Measurements from ENCODE around the gene CCDC40. TPM values are rescaled to one million over a fixed set of nuclear protein-coding genes. Genes with fewer than 3 reads are reported as not detected.

The CCDC40 gene
- total and polyA plus RNA-seq, 2 donors (not counting 1 experiment from before 2014, with no cell fraction given): 0.63 to 3.2 TPM

DNA sequence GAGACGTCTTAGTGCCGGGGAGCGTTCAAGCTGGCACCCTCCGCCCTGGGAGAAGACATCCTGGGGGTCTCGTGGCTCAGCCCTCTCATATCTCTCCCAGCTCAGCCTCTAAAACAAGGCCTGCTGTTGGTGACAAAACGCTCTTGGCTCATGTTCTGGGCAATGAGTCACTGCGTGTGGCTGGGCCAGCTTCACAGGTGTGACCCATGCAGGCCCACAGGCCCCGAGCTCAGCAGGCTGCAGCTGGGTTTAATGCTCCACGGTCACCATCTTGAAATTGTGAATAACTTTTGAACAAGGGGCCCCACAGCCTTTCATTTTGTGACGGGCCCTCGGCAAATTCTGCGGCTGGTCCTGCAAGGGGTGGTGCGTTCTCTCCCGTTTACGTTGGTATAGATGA lies 87.3 kb downstream of the CCDC40 start:
- no peak overlapping the region for H3K4me2 ChIP-seq (replicated peaks; ENCODE audit: low read depth, low read length, poor library complexity, severe bottlenecking)
- 90% methylated on average over 12 of the region's 15 CpGs for WGBS (ENCODE audit: insufficient coverage)
- ATAC-seq (ENCODE audit: low read depth): no peak

DNA sequence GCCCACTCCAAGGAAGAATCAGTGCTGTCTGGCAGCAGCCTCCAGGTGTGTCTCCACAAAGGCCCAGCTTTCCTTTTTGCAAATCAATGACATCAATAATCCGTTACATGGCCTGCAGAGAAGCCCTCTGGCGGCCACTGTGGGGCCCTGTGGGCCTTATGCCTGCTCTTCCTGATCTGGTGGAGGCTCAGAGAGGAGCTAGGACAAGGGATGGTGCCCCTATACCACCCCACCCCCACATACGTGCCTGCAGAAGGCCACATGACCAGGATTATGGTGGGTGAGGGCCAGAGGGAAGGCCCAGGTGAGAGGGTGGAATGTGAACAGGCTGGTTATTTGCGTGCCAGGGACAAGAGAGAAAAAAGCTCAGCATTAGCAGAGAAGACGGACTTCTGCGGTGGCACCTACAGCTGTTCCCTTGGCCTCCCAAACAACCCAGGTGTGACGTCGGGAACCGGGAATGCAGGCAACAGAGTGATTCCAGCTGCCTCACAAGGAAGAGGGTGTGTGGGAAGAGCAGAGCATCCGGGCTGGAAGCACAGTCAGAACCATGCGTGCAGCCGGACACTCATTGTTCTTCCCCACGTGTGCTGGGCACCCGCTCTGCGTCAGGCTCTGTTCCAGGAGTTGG lies 88.0 kb downstream of the CCDC40 start:
- DNase-seq (no peak), ATAC-seq (ENCODE audit: low read depth) (no peak)
- no peak overlapping the region for H3K27ac ChIP-seq (ENCODE audit: low read length in 2 of 2)
- Mint-ChIP-seq H3K9me3 (ENCODE audit: insufficient read depth) (no peaks in the 10 kb centered on the region), H3K27me3 (peaks cover 7% of the 10 kb centered on the region), H3K4me1 (no peaks in the 10 kb centered on the region), H3K27ac (no peak overlapping the region), H3K4me3 (no peak overlapping the region)
- no peaks in the 10 kb centered on the region for H3K4me1 ChIP-seq (ENCODE audit: control insufficient read depth in 2 of 2, insufficient read depth in 2 of 2, low read length in 2 of 2)
- no peak overlapping the region for H3K4me3 ChIP-seq (ENCODE audit: control extremely low read depth in 1 of 5, extremely low read depth in 1 of 5, insufficient read depth in 1 of 5, low read depth in 2 of 5, low read length in 4 of 5)
- H3K9ac ChIP-seq (ENCODE audit: low read length): no peak overlapping the region
- no peak overlapping the region for H2AFZ ChIP-seq (ENCODE audit: insufficient read depth, low read depth, low read length, poor library complexity, severe bottlenecking)
- no peaks in the 10 kb centered on the region for H4K20me1 ChIP-seq (ENCODE audit: control insufficient read depth, insufficient read depth, low read length, poor library complexity, severe bottlenecking)
- H3K79me2 ChIP-seq (ENCODE audit: control insufficient read depth, insufficient read depth, low read length): no peaks in the 10 kb centered on the region
- POLR2A ChIA-PET: interaction anchor here (0.6 kb wide), 1 partner anchor 10 kb away, joined by 9 read pairs; no protein-coding TSS in a partner anchor
- no peak for TF ChIP-seq EZH2 (IDR thresholded peaks at IDR 0.05; ENCODE audit: borderline replicate concordance, insufficient read depth, low read depth, low read length, poor library complexity, severe bottlenecking)
- TF ChIP-seq, protein P1, sequence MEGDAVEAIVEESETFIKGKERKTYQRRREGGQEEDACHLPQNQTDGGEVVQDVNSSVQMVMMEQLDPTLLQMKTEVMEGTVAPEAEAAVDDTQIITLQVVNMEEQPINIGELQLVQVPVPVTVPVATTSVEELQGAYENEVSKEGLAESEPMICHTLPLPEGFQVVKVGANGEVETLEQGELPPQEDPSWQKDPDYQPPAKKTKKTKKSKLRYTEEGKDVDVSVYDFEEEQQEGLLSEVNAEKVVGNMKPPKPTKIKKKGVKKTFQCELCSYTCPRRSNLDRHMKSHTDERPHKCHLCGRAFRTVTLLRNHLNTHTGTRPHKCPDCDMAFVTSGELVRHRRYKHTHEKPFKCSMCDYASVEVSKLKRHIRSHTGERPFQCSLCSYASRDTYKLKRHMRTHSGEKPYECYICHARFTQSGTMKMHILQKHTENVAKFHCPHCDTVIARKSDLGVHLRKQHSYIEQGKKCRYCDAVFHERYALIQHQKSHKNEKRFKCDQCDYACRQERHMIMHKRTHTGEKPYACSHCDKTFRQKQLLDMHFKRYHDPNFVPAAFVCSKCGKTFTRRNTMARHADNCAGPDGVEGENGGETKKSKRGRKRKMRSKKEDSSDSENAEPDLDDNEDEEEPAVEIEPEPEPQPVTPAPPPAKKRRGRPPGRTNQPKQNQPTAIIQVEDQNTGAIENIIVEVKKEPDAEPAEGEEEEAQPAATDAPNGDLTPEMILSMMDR (IDR thresholded peaks at IDR 0.05): no peak
- CTCF ChIA-PET: no interaction called here
- intact Hi-C loops (cut with micrococcal nuclease): no loop called here
- H3K27me3 ChIP-seq (replicated peaks in 1 of 4; ENCODE audit: control extremely low read depth in 1 of 4, control insufficient read depth in 3 of 4, insufficient read depth in 4 of 4, low read length in 3 of 4): peaks cover 0 to 7% (median 1%) of the 10 kb centered on the region in 4 experiments
- H3K4me2 ChIP-seq (replicated peaks; ENCODE audit: low read depth, low read length, poor library complexity, severe bottlenecking): no peak overlapping the region
- 88% methylated on average over 13 of the region's 15 CpGs for WGBS (ENCODE audit: insufficient coverage)
- no peaks in the 10 kb centered on the region for H3K36me3 ChIP-seq (replicated peaks in 1 of 2; ENCODE audit: control extremely low read depth in 1 of 2, control insufficient read depth in 1 of 2, extremely low read depth in 1 of 2, insufficient read depth in 2 of 2, low read length in 1 of 2)
- no peaks in the 10 kb centered on the region for H3K9me3 ChIP-seq (ENCODE audit: control extremely low read depth in 1 of 3, control insufficient read depth in 2 of 3, insufficient read depth in 1 of 3, low read length in 2 of 3)

More for the DNA sequence above, 87.3 kb downstream of the CCDC40 start:
- Histone ChIP-seq H4K20me1 (ENCODE audit: control insufficient read depth, insufficient read depth, low read length, poor library complexity, severe bottlenecking) (no peaks in the 10 kb centered on the region), H3K4me1 (ENCODE audit: control insufficient read depth in 2 of 2, insufficient read depth in 2 of 2, low read length in 2 of 2) (no peaks in the 10 kb centered on the region), H3K27ac (ENCODE audit: low read length in 2 of 2) (no peak overlapping the region), H3K9ac (ENCODE audit: low read length) (no peak overlapping the region), H3K4me3 (ENCODE audit: control extremely low read depth in 1 of 5, extremely low read depth in 1 of 5, insufficient read depth in 1 of 5, low read depth in 2 of 5, low read length in 4 of 5) (no peak overlapping the region), H3K27me3 (replicated peaks in 1 of 4; ENCODE audit: control extremely low read depth in 1 of 4, control insufficient read depth in 3 of 4, insufficient read depth in 4 of 4, low read length in 3 of 4) (peaks cover 0 to 7% (median 1%) of the 10 kb centered on the region in 4 experiments), H3K36me3 (replicated peaks in 1 of 2; ENCODE audit: control extremely low read depth in 1 of 2, control insufficient read depth in 1 of 2, extremely low read depth in 1 of 2, insufficient read depth in 2 of 2, low read length in 1 of 2) (no peaks in the 10 kb centered on the region), H3K79me2 (ENCODE audit: control insufficient read depth, insufficient read depth, low read length) (no peaks in the 10 kb centered on the region), H2AFZ (ENCODE audit: insufficient read depth, low read depth, low read length, poor library complexity, severe bottlenecking) (no peak overlapping the region), H3K9me3 (ENCODE audit: control extremely low read depth in 1 of 3, control insufficient read depth in 2 of 3, insufficient read depth in 1 of 3, low read length in 2 of 3) (no peaks in the 10 kb centered on the region)
- POLR2A ChIA-PET: no interaction called here
- Mint-ChIP-seq H3K4me3 (no peak overlapping the region), H3K27me3 (peaks cover 7% of the 10 kb centered on the region), H3K9me3 (ENCODE audit: insufficient read depth) (no peaks in the 10 kb centered on the region), H3K27ac (no peak overlapping the region), H3K4me1 (no peaks in the 10 kb centered on the region)
- TF ChIP-seq EZH2 (IDR thresholded peaks at IDR 0.05; ENCODE audit: borderline replicate concordance, insufficient read depth, low read depth, low read length, poor library complexity, severe bottlenecking): no peak
- TF ChIP-seq, protein P1 (IDR thresholded peaks at IDR 0.05): no peak
- DNase-seq: no peak
- intact Hi-C loops (cut with micrococcal nuclease): no loop called here
- CTCF ChIA-PET: no interaction called here

Data from B cell (primary cell).